ENCODE results near the gene TNFRSF21.

The TNFRSF21 gene

DNA sequence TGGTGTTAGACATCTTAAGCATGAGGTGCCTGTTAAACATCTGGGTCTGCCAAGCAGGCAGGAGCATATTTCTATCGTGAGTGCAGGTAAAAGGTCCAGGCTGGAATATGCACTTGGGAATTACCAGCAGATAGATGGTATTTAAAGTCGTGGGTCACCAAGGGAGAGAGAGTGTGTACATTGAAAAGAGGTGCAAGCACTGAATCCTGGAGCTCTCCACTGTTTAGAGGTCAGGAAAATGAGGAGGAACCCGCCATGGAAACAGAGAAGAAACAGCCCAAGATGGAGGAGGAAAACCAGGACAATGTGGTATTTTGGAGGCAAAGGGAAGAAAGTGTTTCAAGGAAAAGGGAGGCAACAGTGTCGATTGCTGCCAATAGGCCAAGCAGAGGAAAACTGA lies 46.4 kb downstream of the TNFRSF21 start:
- TF ChIP-seq CTCF (conservative IDR thresholded peaks at IDR 0.05; ENCODE audit: low read length) = no peak
- TF ChIP-seq EZH2phosphoT487 (IDR thresholded peaks at IDR 0.05; ENCODE audit: borderline replicate concordance) = no peak
- H3F3A ChIP-seq (ENCODE audit: low read depth) = no peaks in the 10 kb centered on the region
- H3K27me3 ChIP-seq (ENCODE audit: insufficient read depth, low read length, poor library complexity, severe bottlenecking) = no peaks in the 10 kb centered on the region
- H2AFZ ChIP-seq (ENCODE audit: low read length) = no peak overlapping the region
- peaks cover 22% of the 10 kb centered on the region for H3K4me1 ChIP-seq (ENCODE audit: insufficient read depth, low read length, poor library complexity, severe bottlenecking)
- peaks cover 6% of the 10 kb centered on the region; the same call in 1 of the 2 replicates for H3K79me2 ChIP-seq (ENCODE audit: insufficient read depth, low read length)
- no peaks in the 10 kb centered on the region for H3K9me2 ChIP-seq (replicated peaks; ENCODE audit: low read depth, low read length)
- H3K36me3 ChIP-seq (ENCODE audit: insufficient read depth, low read length) = peaks cover 7% of the 10 kb centered on the region; the same call in 1 of the 2 replicates
- H4K20me1 ChIP-seq (ENCODE audit: insufficient read depth, low read length, poor library complexity, severe bottlenecking) = no peaks in the 10 kb centered on the region
- H3K4me2 ChIP-seq (ENCODE audit: low read depth, low read length, poor library complexity, severe bottlenecking) = no peak overlapping the region
- H3K9ac ChIP-seq (ENCODE audit: low read depth, low read length, poor library complexity, severe bottlenecking) = no peak overlapping the region
- no peak overlapping the region for H3K4me3 ChIP-seq (ENCODE audit: low read length, poor library complexity, severe bottlenecking)
- no peaks in the 10 kb centered on the region for H3K9me3 ChIP-seq (ENCODE audit: insufficient read depth, low read depth, low read length)

- no peaks in the 10 kb centered on the region for H3K27me3 ChIP-seq (ENCODE audit: insufficient read depth, low read length, poor library complexity, severe bottlenecking)
- H3K79me2 ChIP-seq (ENCODE audit: insufficient read depth, low read length) = peaks cover 6% of the 10 kb centered on the region; the same call in 1 of the 2 replicates
- H3K4me1 ChIP-seq (ENCODE audit: insufficient read depth, low read length, poor library complexity, severe bottlenecking) = peaks cover 22% of the 10 kb centered on the region
- no peak overlapping the region for H3K4me3 ChIP-seq (ENCODE audit: low read length, poor library complexity, severe bottlenecking)
- H3K9me3 ChIP-seq (ENCODE audit: insufficient read depth, low read depth, low read length) = no peaks in the 10 kb centered on the region
- H3K9ac ChIP-seq (ENCODE audit: low read depth, low read length, poor library complexity, severe bottlenecking) = peak overlapping the region; percentile 14
- no peaks in the 10 kb centered on the region for H3K9me2 ChIP-seq (replicated peaks; ENCODE audit: low read depth, low read length)
- H2AFZ ChIP-seq (ENCODE audit: low read length) = no peak overlapping the region
- TF ChIP-seq EZH2phosphoT487 (IDR thresholded peaks at IDR 0.05; ENCODE audit: borderline replicate concordance) = no peak
- no peak for TF ChIP-seq CTCF (conservative IDR thresholded peaks at IDR 0.05; ENCODE audit: low read length)
- no peaks in the 10 kb centered on the region for H4K20me1 ChIP-seq (ENCODE audit: insufficient read depth, low read length, poor library complexity, severe bottlenecking)
- H3F3A ChIP-seq (ENCODE audit: low read depth) = no peaks in the 10 kb centered on the region
- no peak overlapping the region for H3K4me2 ChIP-seq (ENCODE audit: low read depth, low read length, poor library complexity, severe bottlenecking)
- H3K36me3 ChIP-seq (ENCODE audit: insufficient read depth, low read length) = peaks cover under 1% of the 10 kb centered on the region; the same call in 1 of the 2 replicates
These were observed 47.5 kb downstream of the TNFRSF21 start for GRCh38 chr6:47262231-47262630.

DNA sequence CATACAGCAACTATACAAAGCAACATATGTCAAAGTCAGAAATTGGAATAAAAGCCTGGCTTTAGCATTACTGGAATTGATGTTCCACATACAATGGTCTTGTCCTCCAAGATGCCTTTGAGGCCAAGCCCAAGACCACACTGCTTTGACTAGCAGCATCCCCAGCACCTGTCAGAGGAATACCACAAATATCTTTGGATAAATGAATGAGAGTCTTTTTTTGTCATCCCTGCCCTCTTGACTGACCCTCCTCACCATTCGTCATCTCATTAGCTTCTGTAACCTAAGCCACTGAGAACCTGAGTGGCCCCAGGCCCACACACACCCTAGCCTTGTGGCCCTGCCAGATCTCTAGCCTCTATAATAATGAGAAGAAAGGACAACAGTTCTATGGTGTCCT lies 48.5 kb downstream of the TNFRSF21 start:
- H3K4me1 ChIP-seq (ENCODE audit: insufficient read depth, low read length, poor library complexity, severe bottlenecking) = peaks cover 22% of the 10 kb centered on the region
- no peaks in the 10 kb centered on the region for H3K9me3 ChIP-seq (ENCODE audit: insufficient read depth, low read depth, low read length)
- H3F3A ChIP-seq (ENCODE audit: low read depth) = no peaks in the 10 kb centered on the region
- H3K9ac ChIP-seq (ENCODE audit: low read depth, low read length, poor library complexity, severe bottlenecking) = peak overlapping the region; percentile 14
- H3K9me2 ChIP-seq (replicated peaks; ENCODE audit: low read depth, low read length) = no peaks in the 10 kb centered on the region
- no peak for TF ChIP-seq EZH2phosphoT487 (IDR thresholded peaks at IDR 0.05; ENCODE audit: borderline replicate concordance)
- no peak for TF ChIP-seq CTCF (conservative IDR thresholded peaks at IDR 0.05; ENCODE audit: low read length)
- H3K4me3 ChIP-seq (ENCODE audit: low read length, poor library complexity, severe bottlenecking) = no peak overlapping the region
- H3K79me2 ChIP-seq (ENCODE audit: insufficient read depth, low read length) = peaks cover 6% of the 10 kb centered on the region; the same call in 1 of the 2 replicates
- no peak overlapping the region for H2AFZ ChIP-seq (ENCODE audit: low read length)
- H3K36me3 ChIP-seq (ENCODE audit: insufficient read depth, low read length) = no peaks in the 10 kb centered on the region; the same call in 1 of the 2 replicates
- H3K27me3 ChIP-seq (ENCODE audit: insufficient read depth, low read length, poor library complexity, severe bottlenecking) = no peaks in the 10 kb centered on the region
- no peak overlapping the region for H3K4me2 ChIP-seq (ENCODE audit: low read depth, low read length, poor library complexity, severe bottlenecking)
- H4K20me1 ChIP-seq (ENCODE audit: insufficient read depth, low read length, poor library complexity, severe bottlenecking) = no peaks in the 10 kb centered on the region
